ENCODE data around the gene AHSP.
"Not testable (repeated sequence)": the region's sequence is repeated elsewhere in the genome, so short reads cannot be mapped to it uniquely, and the experiment has no call there.

The AHSP gene

DNA sequence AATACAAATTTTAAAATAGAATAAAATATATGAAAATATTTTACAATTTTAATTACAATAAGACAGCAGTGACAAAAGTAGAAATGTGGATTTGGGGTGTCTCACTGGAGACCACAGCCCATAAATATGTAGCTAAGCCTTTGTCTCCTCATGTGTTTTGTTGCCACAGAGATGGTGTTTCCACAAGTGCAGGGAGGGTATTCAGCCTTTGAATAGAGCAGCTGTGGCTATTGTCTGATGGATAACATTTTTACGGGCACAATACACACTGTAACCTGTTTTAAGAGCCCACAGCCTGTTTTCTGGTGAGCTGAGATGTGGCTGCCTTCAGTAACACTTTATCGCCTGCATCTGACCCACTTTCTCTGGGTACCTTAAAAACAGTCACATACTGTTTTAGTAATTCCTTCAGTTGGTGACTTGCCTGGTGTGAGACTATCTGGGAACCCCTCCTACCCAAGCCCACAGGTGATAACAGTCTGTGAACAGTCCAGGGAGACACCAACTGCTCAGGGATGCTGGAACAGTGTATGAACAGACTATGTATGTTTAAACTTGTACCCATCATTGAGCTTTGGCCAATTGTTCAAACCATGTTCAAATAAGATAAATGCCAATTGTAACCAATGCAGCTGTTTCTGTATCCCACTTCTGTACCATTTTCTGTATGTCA, 7.8 kb upstream of the AHSP start:
- peak overlapping the region; percentile 16 for H3K4me2 ChIP-seq (ENCODE audit: low read depth, low read length, poor library complexity, severe bottlenecking)
- no peaks in the 10 kb centered on the region for H3K27me3 ChIP-seq (ENCODE audit: insufficient read depth, low read length, poor library complexity, severe bottlenecking)
- no peaks in the 10 kb centered on the region for H3K9me2 ChIP-seq (replicated peaks; ENCODE audit: low read depth, low read length)
- H4K20me1 ChIP-seq (ENCODE audit: insufficient read depth, low read length, poor library complexity, severe bottlenecking) = no peaks in the 10 kb centered on the region
- TF ChIP-seq, protein P1, sequence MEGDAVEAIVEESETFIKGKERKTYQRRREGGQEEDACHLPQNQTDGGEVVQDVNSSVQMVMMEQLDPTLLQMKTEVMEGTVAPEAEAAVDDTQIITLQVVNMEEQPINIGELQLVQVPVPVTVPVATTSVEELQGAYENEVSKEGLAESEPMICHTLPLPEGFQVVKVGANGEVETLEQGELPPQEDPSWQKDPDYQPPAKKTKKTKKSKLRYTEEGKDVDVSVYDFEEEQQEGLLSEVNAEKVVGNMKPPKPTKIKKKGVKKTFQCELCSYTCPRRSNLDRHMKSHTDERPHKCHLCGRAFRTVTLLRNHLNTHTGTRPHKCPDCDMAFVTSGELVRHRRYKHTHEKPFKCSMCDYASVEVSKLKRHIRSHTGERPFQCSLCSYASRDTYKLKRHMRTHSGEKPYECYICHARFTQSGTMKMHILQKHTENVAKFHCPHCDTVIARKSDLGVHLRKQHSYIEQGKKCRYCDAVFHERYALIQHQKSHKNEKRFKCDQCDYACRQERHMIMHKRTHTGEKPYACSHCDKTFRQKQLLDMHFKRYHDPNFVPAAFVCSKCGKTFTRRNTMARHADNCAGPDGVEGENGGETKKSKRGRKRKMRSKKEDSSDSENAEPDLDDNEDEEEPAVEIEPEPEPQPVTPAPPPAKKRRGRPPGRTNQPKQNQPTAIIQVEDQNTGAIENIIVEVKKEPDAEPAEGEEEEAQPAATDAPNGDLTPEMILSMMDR (conservative IDR thresholded peaks at IDR 0.05; ENCODE audit: low read length) = no peak
- TF ChIP-seq EZH2phosphoT487 (IDR thresholded peaks at IDR 0.05; ENCODE audit: borderline replicate concordance) = no peak
- no peak overlapping the region for H2AFZ ChIP-seq (ENCODE audit: low read length)
- H3K9ac ChIP-seq (ENCODE audit: low read depth, low read length, poor library complexity, severe bottlenecking) = peak overlapping the region; percentile 11
- H3K4me1 ChIP-seq (ENCODE audit: insufficient read depth, low read length, poor library complexity, severe bottlenecking) = peaks cover 26% of the 10 kb centered on the region
- H3K9me3 ChIP-seq (ENCODE audit: insufficient read depth, low read depth, low read length) = no peaks in the 10 kb centered on the region
- H3K36me3 ChIP-seq (ENCODE audit: insufficient read depth, low read length) = no peaks in the 10 kb centered on the region
- H3K79me2 ChIP-seq (ENCODE audit: insufficient read depth, low read length) = no peaks in the 10 kb centered on the region
- H3F3A ChIP-seq (ENCODE audit: low read depth) = no peaks in the 10 kb centered on the region
- H3K4me3 ChIP-seq (ENCODE audit: low read length, poor library complexity, severe bottlenecking) = no peak overlapping the region

DNA sequence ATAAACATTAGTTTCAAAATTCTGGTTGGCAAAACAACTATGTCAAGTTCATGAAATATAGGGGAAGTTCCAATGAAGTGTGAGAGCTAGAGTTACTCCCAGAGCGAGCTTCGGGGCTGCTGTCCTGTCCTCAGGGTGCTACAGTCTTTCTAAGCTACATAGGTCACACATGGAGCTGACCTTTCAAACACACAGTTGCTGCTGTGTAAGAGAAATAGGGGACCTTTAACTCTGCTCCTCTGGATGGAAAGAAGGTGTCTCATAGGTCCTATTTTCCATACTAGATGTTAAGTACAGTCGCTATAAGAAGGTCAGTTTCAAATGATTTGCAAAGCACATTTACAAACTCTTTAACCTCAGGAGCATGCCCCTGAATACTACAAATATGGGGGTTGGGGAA, 6.3 kb upstream of the AHSP start:
- no peak overlapping the region for H3K4me3 ChIP-seq (ENCODE audit: low read length, poor library complexity, severe bottlenecking)
- H3K4me2 ChIP-seq (ENCODE audit: low read depth, low read length, poor library complexity, severe bottlenecking) = no peak overlapping the region
- H3K9me2 ChIP-seq (replicated peaks; ENCODE audit: low read depth, low read length) = no peaks in the 10 kb centered on the region
- H3K36me3 ChIP-seq (ENCODE audit: insufficient read depth, low read length) = no peaks in the 10 kb centered on the region
- H2AFZ ChIP-seq (ENCODE audit: low read length) = no peak overlapping the region
- H3K79me2 ChIP-seq (ENCODE audit: insufficient read depth, low read length) = no peaks in the 10 kb centered on the region
- H3K27me3 ChIP-seq (ENCODE audit: insufficient read depth, low read length, poor library complexity, severe bottlenecking) = no peaks in the 10 kb centered on the region
- H3K4me1 ChIP-seq (ENCODE audit: insufficient read depth, low read length, poor library complexity, severe bottlenecking) = peaks cover 31% of the 10 kb centered on the region
- H4K20me1 ChIP-seq (ENCODE audit: insufficient read depth, low read length, poor library complexity, severe bottlenecking) = no peaks in the 10 kb centered on the region
- H3F3A ChIP-seq (ENCODE audit: low read depth) = no peaks in the 10 kb centered on the region
- no peak for TF ChIP-seq EZH2phosphoT487 (IDR thresholded peaks at IDR 0.05; ENCODE audit: borderline replicate concordance)
- TF ChIP-seq, protein P1 (conservative IDR thresholded peaks at IDR 0.05; ENCODE audit: low read length) = no peak
- no peak overlapping the region for H3K9ac ChIP-seq (ENCODE audit: low read depth, low read length, poor library complexity, severe bottlenecking)
- H3K9me3 ChIP-seq (ENCODE audit: insufficient read depth, low read depth, low read length) = no peaks in the 10 kb centered on the region

DNA sequence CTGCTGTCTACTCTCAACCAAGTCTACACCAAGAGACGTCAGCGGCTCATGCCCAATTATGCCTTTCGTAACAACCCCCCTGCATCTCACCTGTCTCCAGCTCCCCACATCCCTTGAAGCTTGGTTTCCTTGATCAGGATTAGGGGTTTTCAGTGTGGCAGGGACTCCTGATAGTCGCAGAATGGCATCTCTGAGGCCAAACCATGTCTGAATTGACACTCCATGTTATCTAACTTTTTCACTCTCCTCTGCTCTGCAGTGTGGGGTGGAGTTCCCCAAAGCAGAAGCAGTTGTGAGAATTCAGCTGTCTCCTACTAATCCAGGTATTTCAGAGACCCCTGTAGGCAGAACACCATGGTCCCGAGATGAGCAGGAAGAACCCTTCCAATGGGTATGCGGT, 5.6 kb upstream of the AHSP start:
- Histone ChIP-seq H3K79me2 (ENCODE audit: insufficient read depth, low read length) (no peaks in the 10 kb centered on the region), H3K4me1 (ENCODE audit: insufficient read depth, low read length, poor library complexity, severe bottlenecking) (peaks cover 37% of the 10 kb centered on the region), H3F3A (ENCODE audit: low read depth) (no peaks in the 10 kb centered on the region), H3K4me2 (ENCODE audit: low read depth, low read length, poor library complexity, severe bottlenecking) (no peak overlapping the region), H3K9ac (ENCODE audit: low read depth, low read length, poor library complexity, severe bottlenecking) (no peak overlapping the region), H2AFZ (ENCODE audit: low read length) (no peak overlapping the region), H3K9me2 (replicated peaks; ENCODE audit: low read depth, low read length) (no peaks in the 10 kb centered on the region), H3K36me3 (ENCODE audit: insufficient read depth, low read length) (no peaks in the 10 kb centered on the region), H3K27me3 (ENCODE audit: insufficient read depth, low read length, poor library complexity, severe bottlenecking) (no peaks in the 10 kb centered on the region), H3K4me3 (ENCODE audit: low read length, poor library complexity, severe bottlenecking) (no peak overlapping the region), H3K9me3 (ENCODE audit: insufficient read depth, low read depth, low read length) (no peaks in the 10 kb centered on the region), H4K20me1 (ENCODE audit: insufficient read depth, low read length, poor library complexity, severe bottlenecking) (no peaks in the 10 kb centered on the region)
- TF ChIP-seq, protein P1 (conservative IDR thresholded peaks at IDR 0.05; ENCODE audit: low read length) = no peak
- no peak for TF ChIP-seq EZH2phosphoT487 (IDR thresholded peaks at IDR 0.05; ENCODE audit: borderline replicate concordance)

DNA sequence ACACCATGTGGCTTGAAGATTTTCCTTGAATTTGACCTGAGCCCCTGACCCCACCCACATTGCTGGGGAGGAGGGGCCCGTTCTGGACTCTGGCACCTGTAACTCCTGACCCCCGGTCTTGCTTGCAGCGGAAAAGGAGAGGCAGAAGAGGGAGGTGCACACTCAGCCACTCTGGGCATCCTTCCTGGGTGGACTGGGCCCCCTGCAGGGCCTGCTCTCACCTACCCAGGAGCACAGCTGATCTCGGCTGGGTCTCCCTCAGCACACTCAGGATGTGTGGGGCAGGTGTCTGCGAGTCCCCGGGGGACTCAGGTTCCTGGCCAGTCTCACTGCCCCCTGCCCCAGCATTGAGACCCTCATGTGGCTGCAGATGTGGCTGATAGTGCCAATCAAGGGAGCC, 3.9 kb upstream of the AHSP start:
- H3K36me3 ChIP-seq (ENCODE audit: insufficient read depth, low read length); H3F3A ChIP-seq (ENCODE audit: low read depth); H3K9me2 ChIP-seq (replicated peaks; ENCODE audit: low read depth, low read length); H3K79me2 ChIP-seq (ENCODE audit: insufficient read depth, low read length); H3K9me3 ChIP-seq (ENCODE audit: insufficient read depth, low read depth, low read length); H4K20me1 ChIP-seq (ENCODE audit: insufficient read depth, low read length, poor library complexity, severe bottlenecking); H3K27me3 ChIP-seq (ENCODE audit: insufficient read depth, low read length, poor library complexity, severe bottlenecking); H2AFZ ChIP-seq (ENCODE audit: low read length); H3K4me3 ChIP-seq (ENCODE audit: low read length, poor library complexity, severe bottlenecking); H3K9ac ChIP-seq (ENCODE audit: low read depth, low read length, poor library complexity, severe bottlenecking); H3K4me2 ChIP-seq (ENCODE audit: low read depth, low read length, poor library complexity, severe bottlenecking): not testable (repeated sequence)
- peaks cover 54% of the 10 kb centered on the region for H3K4me1 ChIP-seq (ENCODE audit: insufficient read depth, low read length, poor library complexity, severe bottlenecking)
